A549 (cell line): ENCODE data around the gene FHIP2A. TPM values are rescaled to one million over a fixed set of nuclear protein-coding genes. Genes with fewer than 3 reads are reported as not detected.

Experiments
- ATAC-seq, 2 experiments: fragments of 200-7000 bp in 1 of 2; fragments of >200 bp in 1 of 2; cut with Nextera tagmentation in 1 of 2; cut with Tn5 transposase in 1 of 2; 3 replicates each; pipeline versions ENCODE4 v1.8.0 to v1.9.1; 2018 to 2020; ENCODE audit warnings: mild to moderate bottlenecking in 1 of 2, moderate library complexity in 1 of 2
- CTCF ChIA-PET: fragments of 300-600 bp; sonication (Branson Sonifier 250); formaldehyde crosslinking; extraction: SDS; loops from one replicate; lab custom pipeline; 2021; ENCODE audit warnings: antibody characterized with exemption, inconsistent platforms; lab: Yijun Ruan, JAX
- POLR2A ChIA-PET: fragments of 350-600 bp; formaldehyde crosslinking; extraction: SDS; loops from one replicate; lab custom pipeline; 2021; ENCODE audit warnings: antibody characterized with exemption, inconsistent platforms; lab: Yijun Ruan, JAX
- DNase-seq, 2 experiments: peaks; one replicate each; pipeline versions ENCODE4 v3.0.0 to v3.0.0-alpha.2; 2011 to 2016; ENCODE audit warnings: low read depth in 1 of 2, low spot score in 1 of 2
- FAIRE-seq: peaks from 2 replicates; lab custom pipeline; 2011; peaks lifted over from hg19 to GRCh38; lab: Jason Lieb, UNC
- H3K27ac ChIP-seq, 2 experiments: fragments of >200 bp; sonication (Bioruptor Twin); formaldehyde crosslinking; 3 replicates each; pipeline ENCODE4 v1.5.1; 2016 to 2017
- H3K4me1 ChIP-seq: fragments of >200 bp; sonication (Bioruptor Twin); formaldehyde crosslinking; 3 replicates; pipeline ENCODE4 v1.6.1; 2016
- H3K4me2 ChIP-seq: fragments of >200 bp; sonication (Bioruptor Twin); formaldehyde crosslinking; 3 replicates; pipeline ENCODE4 v1.6.1; 2016
- H3K4me3 ChIP-seq: fragments of >200 bp; sonication (Bioruptor Twin); formaldehyde crosslinking; 3 replicates; pipeline ENCODE4 v1.5.1; 2016
- H3K9me3 ChIP-seq: fragments of >200 bp; sonication (Bioruptor Twin); formaldehyde crosslinking; 3 replicates; pipeline ENCODE4 v1.6.1; 2016
- BCL3 ChIP-seq: fragments of >200 bp; sonication (Bioruptor Twin); formaldehyde crosslinking; IDR thresholded peaks from 3 replicates; pipeline ENCODE4 v1.6.1; 2016
- CHD2 ChIP-seq: fragments of 150-350 bp; IDR thresholded peaks from 2 replicates; pipeline ENCODE4 v1.6.1; 2014; ENCODE audit warnings: low read length; ENCODE audit not compliant: partially characterized antibody
- EHF ChIP-seq: fragments of 250-450 bp; sonication (Bioruptor Pico); IDR thresholded peaks from 2 replicates; pipeline ENCODE4 v1.5.0; 2020; ENCODE audit warnings: mild to moderate bottlenecking
- EP300 ChIP-seq, 2 experiments: fragments of >200 bp; sonication (Bioruptor Twin); formaldehyde crosslinking; IDR thresholded peaks; 2 replicates in 1 of 2; 3 replicates in 1 of 2; pipeline ENCODE4 v1.6.1; 2016 to 2017
- ESRRA ChIP-seq: fragments of 150-350 bp; IDR thresholded peaks from 2 replicates; pipeline ENCODE4 v1.6.1; 2014; ENCODE audit warnings: mild to moderate bottlenecking, low read length, borderline replicate concordance
- FOXS1 ChIP-seq: fragments of 250-450 bp; sonication (Bioruptor Pico); IDR thresholded peaks from 2 replicates; pipeline ENCODE4 v1.5.0; 2020; ENCODE audit warnings: mild to moderate bottlenecking, moderate library complexity
- HES2 ChIP-seq: fragments of >200 bp; sonication (Bioruptor Twin); formaldehyde crosslinking; IDR thresholded peaks from 2 replicates; pipeline ENCODE4 v1.6.1; 2016
- HOXB13 ChIP-seq: fragments of 250-450 bp; sonication (Bioruptor Pico); IDR thresholded peaks from 2 replicates; pipeline ENCODE4 v1.5.0; 2020; ENCODE audit warnings: low read depth, mild to moderate bottlenecking, moderate library complexity
- JUNB ChIP-seq: fragments of >200 bp; sonication (Bioruptor Twin); formaldehyde crosslinking; IDR thresholded peaks from 2 replicates; pipeline ENCODE4 v1.6.1; 2016
- KDM5A ChIP-seq: fragments of 200-600 bp; sonication (generic); IDR thresholded peaks from 2 replicates; pipeline ENCODE4 v1.6.1; 2016; ENCODE audit warnings: antibody characterized with exemption, mild to moderate bottlenecking
- MAFK ChIP-seq: fragments of 450-650 bp; IDR thresholded peaks from 2 replicates; pipeline ENCODE4 v1.6.1; 2014; ENCODE audit not compliant: partially characterized antibody
- MAX ChIP-seq: IDR thresholded peaks from 2 replicates; pipeline ENCODE4 v1.6.1; 2012
- MAZ ChIP-seq: fragments of 150-350 bp; IDR thresholded peaks from 2 replicates; pipeline ENCODE4 v1.6.1; 2014; ENCODE audit warnings: antibody characterized with exemption, low read depth, low read length, borderline replicate concordance
- NFE2L2 ChIP-seq: fragments of 150-350 bp; conservative IDR thresholded peaks from 2 replicates; pipeline ENCODE4 v1.6.1; 2014; ENCODE audit warnings: low read length
- RAD21 ChIP-seq, 2 experiments: fragments of >200 bp in 1 of 2; sonication (Bioruptor Twin) in 1 of 2; formaldehyde crosslinking in 1 of 2; IDR thresholded peaks in 1 of 2; conservative IDR thresholded peaks in 1 of 2; 2 replicates in 1 of 2; 3 replicates in 1 of 2; pipeline ENCODE4 v1.6.1; 2012 to 2018; ENCODE audit warnings: inconsistent platforms in 1 of 2
- REST ChIP-seq: fragments of 200-600 bp; sonication (generic); IDR thresholded peaks from 2 replicates; pipeline ENCODE4 v1.6.1; 2016; ENCODE audit warnings: antibody characterized with exemption, mild to moderate bottlenecking, moderate library complexity
- WGBS: methylation state at CpG from one replicate; pipeline ENCODE4 v1.1.6; 2017; ENCODE audit errors: missing lambda C conversion rate; 5-methylcytosine and 5-hydroxymethylcytosine counted together
- polyA plus RNA-seq, 4 experiments: library from polyadenylated mRNA; depleted of rRNA in 3 of 4; stranded (reverse); fragments of >200 nt; fragmentation: RNase III in 1 of 4; extraction: RNeasy Plus Mini Kit Qiagen cat#74134 plus additional on column Dnase treatment in 1 of 4; gene quantifications; 2 replicates in 3 of 4; 3 replicates in 1 of 4; pipeline ENCODE4 v1.2.3, GENCODE V29; 2011 to 2017

Gene FHIP2A
- polyA plus RNA-seq, 2 of the 4 experiments (the other 2 are of a cell fraction), result 8.9 to 18.4 TPM

GRCh38 chr10:114808982-114809381 is 12.6 kb upstream of the FHIP2A start:
- TF ChIP-seq RAD21 (conservative IDR thresholded peaks at IDR 0.05 in 1 of 2, IDR thresholded peaks at IDR 0.05 in 1 of 2) (no peak), MAFK (no peak)
- no peak for ATAC-seq
- Histone ChIP-seq H3K4me2 (no peak overlapping the region), H3K27ac (no peak overlapping the region), H3K9me3 (no peaks in the 10 kb centered on the region), H3K4me3 (no peak overlapping the region), H3K4me1 (no peaks in the 10 kb centered on the region)
- 96% methylated on average over 2 of the region's 2 CpGs for WGBS
- DNase-seq, result no peak
- CTCF ChIA-PET, result interaction anchor here (0.7 kb wide), 1 partner anchor 1490 kb away, joined by 3 read pairs; no protein-coding TSS in a partner anchor
- no peak for FAIRE-seq
- POLR2A ChIA-PET, result no interaction called here

GRCh38 chr10:114810926-114811325 is 10.7 kb upstream of the FHIP2A start:
- WGBS, result 27% methylated on average over 1 of the region's 1 CpG
- DNase-seq (no peak), ATAC-seq (no peak), FAIRE-seq (no peak)
- H3K9me3 ChIP-seq, result no peaks in the 10 kb centered on the region
- POLR2A ChIA-PET, result no interaction called here
- H3K4me2 ChIP-seq, result no peak overlapping the region
- CTCF ChIA-PET, result interaction anchor here (0.9 kb wide), 1 partner anchor 10 kb away, joined by 3 read pairs; no protein-coding TSS in a partner anchor
- TF ChIP-seq JUNB (no peak), MAFK (no peak), HOXB13 (CRISPR knock-in tag) (no peak)
- H3K4me3 ChIP-seq, result no peak overlapping the region
- H3K4me1 ChIP-seq, result no peaks in the 10 kb centered on the region
- no peak overlapping the region for H3K27ac ChIP-seq

- 80% methylated on average over 1 of the region's 1 CpG for whole genome bisulfite sequencing
- no peaks in the 10 kb centered on the region for H3K9me3 ChIP-seq
These were observed 9.7 kb upstream of the FHIP2A start for GRCh38 chr10:114811862-114812261.

More at GRCh38 chr10:114811862-114812261, 9.7 kb upstream of the FHIP2A start:
- H3K4me1 ChIP-seq, result no peaks in the 10 kb centered on the region
- ChIA-PET POLR2A (no interaction called here), CTCF (interaction anchor here (0.5 to 2.1 kb wide), 2 partner anchors 9 to 134 kb away, joined by 3 to 21 read pairs; partner anchors contain the start of gene FHIP2A)
- TF ChIP-seq HES2 (no peak), KDM5A (no peak), FOXS1 (CRISPR knock-in tag) (no peak), MAZ (no peak), BCL3 (no peak), MAX (no peak), REST (no peak), EP300 (IDR thresholded peaks at IDR 0.05) (no peak), NFE2L2 (no peak), ESRRA (no peak), EHF (CRISPR knock-in tag) (no peak), CHD2 (no peak), RAD21 (conservative IDR thresholded peaks at IDR 0.05 in 1 of 2, IDR thresholded peaks at IDR 0.05 in 1 of 2) (no peak)
- no peak overlapping the region for H3K4me2 ChIP-seq
- DNase-seq (no peak), ATAC-seq (0 out of 6 replicates have a peak, but pooled peaks of 1 of the 2 experiments have one; percentile 36), FAIRE-seq (no peak)
- no peak overlapping the region for H3K4me3 ChIP-seq
- H3K27ac ChIP-seq, result no peak overlapping the region
